Measurements from ENCODE around the gene ARHGAP26. TPM values are rescaled to one million over a fixed set of nuclear protein-coding genes. Genes with fewer than 3 reads are reported as not detected.

The ARHGAP26 gene
- total and polyA plus RNA-seq, 7 donors: 2.5 to 28.7 (median 12.0) TPM

GRCh38 chr5:142872795-142873194 lies 102.6 kb downstream of the ARHGAP26 start:
- no peak overlapping the region for H3K27ac ChIP-seq
- peaks cover 12% of the 10 kb centered on the region for H3K4me1 ChIP-seq
- no peak overlapping the region for H3K4me3 ChIP-seq
- intact Hi-C loops (cut with DNase I): loop anchor here in 1 of 2 donors (2.0 kb wide), 1 partner anchor 124 kb away; no protein-coding TSS in a partner anchor
- no peaks in the 10 kb centered on the region for H3K27me3 ChIP-seq (ENCODE audit: insufficient read depth in 3 of 3, low read length in 2 of 3)
- WGBS, 3 donors: 48 to 55% (median 52%) methylated on average over 3 of the region's 3 CpGs
- TF ChIP-seq, protein P1, sequence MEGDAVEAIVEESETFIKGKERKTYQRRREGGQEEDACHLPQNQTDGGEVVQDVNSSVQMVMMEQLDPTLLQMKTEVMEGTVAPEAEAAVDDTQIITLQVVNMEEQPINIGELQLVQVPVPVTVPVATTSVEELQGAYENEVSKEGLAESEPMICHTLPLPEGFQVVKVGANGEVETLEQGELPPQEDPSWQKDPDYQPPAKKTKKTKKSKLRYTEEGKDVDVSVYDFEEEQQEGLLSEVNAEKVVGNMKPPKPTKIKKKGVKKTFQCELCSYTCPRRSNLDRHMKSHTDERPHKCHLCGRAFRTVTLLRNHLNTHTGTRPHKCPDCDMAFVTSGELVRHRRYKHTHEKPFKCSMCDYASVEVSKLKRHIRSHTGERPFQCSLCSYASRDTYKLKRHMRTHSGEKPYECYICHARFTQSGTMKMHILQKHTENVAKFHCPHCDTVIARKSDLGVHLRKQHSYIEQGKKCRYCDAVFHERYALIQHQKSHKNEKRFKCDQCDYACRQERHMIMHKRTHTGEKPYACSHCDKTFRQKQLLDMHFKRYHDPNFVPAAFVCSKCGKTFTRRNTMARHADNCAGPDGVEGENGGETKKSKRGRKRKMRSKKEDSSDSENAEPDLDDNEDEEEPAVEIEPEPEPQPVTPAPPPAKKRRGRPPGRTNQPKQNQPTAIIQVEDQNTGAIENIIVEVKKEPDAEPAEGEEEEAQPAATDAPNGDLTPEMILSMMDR (IDR thresholded peaks at IDR 0.05): no peak
- H3K9me3 ChIP-seq: no peaks in the 10 kb centered on the region
- ATAC-seq (peak in 3 of 4 donors; percentile 24 to 29 (median 25)), DNase-seq (no peak)
- H3K36me3 ChIP-seq (ENCODE audit: insufficient read depth in 1 of 2, low read depth in 1 of 2): no peaks in the 10 kb centered on the region

DNA sequence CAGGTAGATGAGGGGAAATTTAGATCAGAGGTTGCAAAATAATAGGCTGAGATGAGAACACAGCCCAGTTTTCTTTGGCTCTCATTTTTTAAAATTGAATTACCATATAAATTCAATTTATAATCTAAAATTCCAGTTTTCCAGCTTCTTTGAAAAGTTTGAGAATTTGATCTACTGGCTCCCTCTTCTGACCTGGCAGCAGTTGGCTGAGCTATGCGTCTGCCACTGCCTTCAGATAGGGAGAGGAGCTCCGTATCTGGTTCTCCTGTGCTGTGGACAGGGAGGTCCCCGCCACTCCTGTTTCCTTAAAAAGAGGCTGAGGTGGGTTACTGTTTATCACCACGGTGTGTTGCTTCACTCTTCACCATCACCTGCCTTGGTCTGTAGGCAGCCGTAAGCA lies 103.7 kb downstream of the ARHGAP26 start:
- TF ChIP-seq, protein P1 (IDR thresholded peaks at IDR 0.05): no peak
- H3K27me3 ChIP-seq (ENCODE audit: insufficient read depth in 3 of 3, low read length in 2 of 3): no peaks in the 10 kb centered on the region
- intact Hi-C loops (cut with DNase I): loop anchor here in 1 of 2 donors (2.0 kb wide), 1 partner anchor 125 kb away; no protein-coding TSS in a partner anchor
- H3K27ac ChIP-seq: no peak overlapping the region
- no peak for ATAC-seq
- WGBS, 3 donors: 73 to 89% (median 76%) methylated on average over 5 of the region's 5 CpGs
- H3K4me3 ChIP-seq: no peak overlapping the region
- DNase-seq: no peak
- H3K4me1 ChIP-seq: peaks cover 12% of the 10 kb centered on the region
- H3K36me3 ChIP-seq (ENCODE audit: insufficient read depth in 1 of 2, low read depth in 1 of 2): no peaks in the 10 kb centered on the region
- no peaks in the 10 kb centered on the region for H3K9me3 ChIP-seq

GRCh38 chr5:142874540-142874939 lies 104.4 kb downstream of the ARHGAP26 start:
- Histone ChIP-seq H3K36me3 (ENCODE audit: insufficient read depth in 1 of 2, low read depth in 1 of 2) (no peaks in the 10 kb centered on the region), H3K27me3 (ENCODE audit: insufficient read depth in 3 of 3, low read length in 2 of 3) (no peaks in the 10 kb centered on the region), H3K4me1 (peaks cover 12% of the 10 kb centered on the region), H3K9me3 (no peaks in the 10 kb centered on the region), H3K4me3 (no peak overlapping the region), H3K27ac (no peak overlapping the region)
- ATAC-seq: peak in 2 of 4 donors; percentile 42 to 44
- TF ChIP-seq, protein P1 (IDR thresholded peaks at IDR 0.05): no peak
- intact Hi-C loops (cut with DNase I): no loop called here
- DNase-seq: peak; percentile 76 to 78
- 43 to 46% (median 43%) methylated on average over 7 of the region's 7 CpGs for WGBS, 3 donors

- WGBS, 3 donors: 95 to 98% (median 96%) methylated on average over 3 of the region's 3 CpGs
- DNase-seq: no peak
- intact Hi-C loops (cut with DNase I): no loop called here
- Histone ChIP-seq H3K4me1 (peaks cover 3% of the 10 kb centered on the region), H3K36me3 (ENCODE audit: insufficient read depth in 1 of 2, low read depth in 1 of 2) (no peaks in the 10 kb centered on the region), H3K4me3 (no peak overlapping the region), H3K27ac (no peak overlapping the region), H3K27me3 (ENCODE audit: insufficient read depth in 3 of 3, low read length in 2 of 3) (no peaks in the 10 kb centered on the region), H3K9me3 (no peaks in the 10 kb centered on the region)
- TF ChIP-seq, protein P1 (IDR thresholded peaks at IDR 0.05): no peak
- ATAC-seq: no peak
Measured at GRCh38 chr5:142875936-142876335, 105.8 kb downstream of the ARHGAP26 start.

DNA sequence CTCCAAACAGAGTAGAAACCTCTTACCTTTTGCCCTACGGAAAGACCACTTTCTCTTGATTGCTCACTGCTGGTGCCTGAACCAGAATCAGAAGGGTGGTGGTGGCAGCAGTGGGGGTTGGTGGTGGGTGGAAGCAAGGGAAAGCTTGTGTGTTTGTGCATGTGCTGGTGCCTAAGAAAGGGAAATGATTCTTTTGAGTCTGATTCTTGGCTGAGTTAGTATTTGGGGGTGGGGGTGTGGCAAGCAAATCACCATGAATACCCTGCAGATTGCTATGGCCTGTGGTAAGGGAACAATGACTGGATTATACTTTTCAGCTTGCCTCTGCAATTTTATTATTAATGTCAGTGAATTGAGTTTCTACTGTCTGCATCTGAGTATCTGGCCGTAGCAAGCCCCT lies 106.6 kb downstream of the ARHGAP26 start:
- ATAC-seq (no peak), DNase-seq (no peak)
- Histone ChIP-seq H3K4me1 (peaks cover 3% of the 10 kb centered on the region), H3K27ac (no peak overlapping the region), H3K36me3 (ENCODE audit: insufficient read depth in 1 of 2, low read depth in 1 of 2) (no peaks in the 10 kb centered on the region), H3K4me3 (no peak overlapping the region), H3K27me3 (ENCODE audit: insufficient read depth in 3 of 3, low read length in 2 of 3) (no peaks in the 10 kb centered on the region), H3K9me3 (no peaks in the 10 kb centered on the region)
- TF ChIP-seq, protein P1 (IDR thresholded peaks at IDR 0.05): no peak
- 92 to 95% (median 92%) methylated on average over 2 of the region's 2 CpGs for WGBS, 3 donors
- intact Hi-C loops (cut with DNase I): no loop called here
